Thoracic aorta (tissue), 2 donors: ENCODE data around the gene GABRA6. TPM values are rescaled to one million over a fixed set of nuclear protein-coding genes. Genes with fewer than 3 reads are reported as not detected.

Source experiments
- ATAC-seq: fragments of 150-250 bp; one replicate; pipeline ENCODE4 v1.8.0; 2017; ENCODE audit warnings: low read depth; ENCODE audit not compliant: insufficient number of reproducible peaks, low FRiP score
- DNase-seq: peaks from one replicate; pipeline ENCODE4 v3.0.0-alpha.2; 2020; ENCODE audit warnings: low spot score
- H3K27ac ChIP-seq, 2 donors: fragments of 200-600 bp; sonication (generic); 1 replicate in 1 of 2; 2 replicates in 1 of 2; pipeline ENCODE4 v1.5.1; 2016; ENCODE audit warnings: mild to moderate bottlenecking in 2 of 2, moderate library complexity in 2 of 2
- H3K27me3 ChIP-seq: fragments of 200-600 bp; sonication (generic); replicated peaks from 2 replicates; pipeline ENCODE4 v1.6.0; 2016; ENCODE audit warnings: mild to moderate bottlenecking; ENCODE audit not compliant: insufficient read depth
- H3K36me3 ChIP-seq: fragments of 200-600 bp; sonication (generic); one replicate; pipeline ENCODE4 v1.5.1; 2016
- H3K4me1 ChIP-seq, 2 donors: fragments of 200-600 bp; sonication (generic); 1 replicate in 1 of 2; 2 replicates in 1 of 2; pipeline versions ENCODE4 v1.5.1 to v1.6.0; 2016; ENCODE audit warnings: low read depth in 2 of 2, mild to moderate bottlenecking in 1 of 2; ENCODE audit not compliant: control insufficient read depth in 1 of 2
- H3K4me3 ChIP-seq: fragments of 200-600 bp; sonication (generic); 2 replicates; pipeline ENCODE4 v1.5.1; 2016; ENCODE audit warnings: mild to moderate bottlenecking
- H3K9me3 ChIP-seq: fragments of 200-600 bp; sonication (generic); 2 replicates; pipeline ENCODE4 v1.5.1; 2016
- total RNA-seq, 2 donors: library from RNA; depleted of rRNA; stranded (reverse); fragments of >200 nt; gene quantifications; one replicate each; pipeline versions ENCODE4 v1.1.0 to v1.2.3, GENCODE V29; 2016
- TF ChIP-seq, protein P1 (sequence below): fragments of 200-600 bp; sonication (generic); IDR thresholded peaks from one replicate; pipeline ENCODE4 v1.5.1; 2019; ENCODE audit warnings: antibody characterized with exemption

Gene GABRA6
- total RNA-seq, 2 donors from 2014 or later, result not detected

GRCh38 chr5:161709239-161709638 is 23.7 kb downstream of the GABRA6 start:
- TF ChIP-seq, protein P1, sequence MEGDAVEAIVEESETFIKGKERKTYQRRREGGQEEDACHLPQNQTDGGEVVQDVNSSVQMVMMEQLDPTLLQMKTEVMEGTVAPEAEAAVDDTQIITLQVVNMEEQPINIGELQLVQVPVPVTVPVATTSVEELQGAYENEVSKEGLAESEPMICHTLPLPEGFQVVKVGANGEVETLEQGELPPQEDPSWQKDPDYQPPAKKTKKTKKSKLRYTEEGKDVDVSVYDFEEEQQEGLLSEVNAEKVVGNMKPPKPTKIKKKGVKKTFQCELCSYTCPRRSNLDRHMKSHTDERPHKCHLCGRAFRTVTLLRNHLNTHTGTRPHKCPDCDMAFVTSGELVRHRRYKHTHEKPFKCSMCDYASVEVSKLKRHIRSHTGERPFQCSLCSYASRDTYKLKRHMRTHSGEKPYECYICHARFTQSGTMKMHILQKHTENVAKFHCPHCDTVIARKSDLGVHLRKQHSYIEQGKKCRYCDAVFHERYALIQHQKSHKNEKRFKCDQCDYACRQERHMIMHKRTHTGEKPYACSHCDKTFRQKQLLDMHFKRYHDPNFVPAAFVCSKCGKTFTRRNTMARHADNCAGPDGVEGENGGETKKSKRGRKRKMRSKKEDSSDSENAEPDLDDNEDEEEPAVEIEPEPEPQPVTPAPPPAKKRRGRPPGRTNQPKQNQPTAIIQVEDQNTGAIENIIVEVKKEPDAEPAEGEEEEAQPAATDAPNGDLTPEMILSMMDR, result no peak
- H3K27me3 ChIP-seq, result no peaks in the 10 kb centered on the region
- no peak overlapping the region for H3K4me3 ChIP-seq
- ATAC-seq (no peak), DNase-seq (no peak)
- no peak overlapping the region for H3K27ac ChIP-seq
- no peaks in the 10 kb centered on the region for H3K4me1 ChIP-seq
- no peaks in the 10 kb centered on the region for H3K36me3 ChIP-seq
- H3K9me3 ChIP-seq, result no peaks in the 10 kb centered on the region

GRCh38 chr5:161713042-161713441 is 27.5 kb downstream of the GABRA6 start:
- TF ChIP-seq, protein P1, result no peak

GRCh38 chr5:161719157-161719556 is 33.6 kb downstream of the GABRA6 start:
- H3K4me1 ChIP-seq, result no peaks in the 10 kb centered on the region
- ATAC-seq, result no peak
- H3K27ac ChIP-seq, result no peak overlapping the region
- no peak for DNase-seq
- TF ChIP-seq, protein P1, result no peak
- H3K27me3 ChIP-seq, result no peaks in the 10 kb centered on the region
- H3K36me3 ChIP-seq, result no peaks in the 10 kb centered on the region
- no peaks in the 10 kb centered on the region for H3K9me3 ChIP-seq
- no peak overlapping the region for H3K4me3 ChIP-seq

More at GRCh38 chr5:161713042-161713441, 27.5 kb downstream of the GABRA6 start:
- DNase-seq (no peak), ATAC-seq (no peak)
- no peaks in the 10 kb centered on the region for H3K36me3 ChIP-seq
- no peak overlapping the region for H3K4me3 ChIP-seq
- H3K4me1 ChIP-seq, result no peaks in the 10 kb centered on the region
- no peaks in the 10 kb centered on the region for H3K27me3 ChIP-seq
- H3K9me3 ChIP-seq, result no peaks in the 10 kb centered on the region
- no peak overlapping the region for H3K27ac ChIP-seq

- no peaks in the 10 kb centered on the region for H3K9me3 ChIP-seq
- H3K27ac ChIP-seq, result no peak overlapping the region
- TF ChIP-seq, protein P1, result no peak
- DNase-seq, result no peak
- H3K36me3 ChIP-seq, result no peaks in the 10 kb centered on the region
- H3K4me3 ChIP-seq, result no peak overlapping the region
- H3K4me1 ChIP-seq, result no peaks in the 10 kb centered on the region
- H3K27me3 ChIP-seq, result no peaks in the 10 kb centered on the region
- no peak for ATAC-seq
These were observed 34.9 kb downstream of the GABRA6 start for GRCh38 chr5:161720460-161720859.

DNA sequence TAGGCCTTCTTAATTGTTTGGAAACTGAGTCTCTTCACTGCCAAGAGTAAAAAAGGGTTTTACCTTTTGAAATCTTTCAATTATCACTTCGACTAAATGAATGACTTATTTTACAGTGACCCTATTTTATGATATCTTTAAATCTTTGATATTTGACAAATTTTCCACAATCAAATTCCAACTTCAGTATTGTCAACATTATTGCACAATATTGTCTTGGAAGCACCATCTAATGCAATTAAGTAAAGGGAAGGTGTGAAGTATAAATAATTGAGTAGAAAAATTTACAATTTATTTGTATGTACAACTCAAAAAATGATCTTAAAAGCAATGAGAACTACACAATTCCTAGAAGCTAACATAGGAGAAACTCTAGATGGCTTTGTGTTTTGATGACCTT is 49.2 kb downstream of the GABRA6 start:
- no peak overlapping the region for H3K27ac ChIP-seq
- ATAC-seq, result no peak
- H3K4me1 ChIP-seq, result no peaks in the 10 kb centered on the region
- TF ChIP-seq, protein P1, result no peak
- H3K4me3 ChIP-seq, result no peak overlapping the region
- no peaks in the 10 kb centered on the region for H3K36me3 ChIP-seq
- no peaks in the 10 kb centered on the region for H3K9me3 ChIP-seq
- no peaks in the 10 kb centered on the region for H3K27me3 ChIP-seq
- no peak for DNase-seq
